ENCODE data around the gene ZNF583.

ZNF583 gene

DNA sequence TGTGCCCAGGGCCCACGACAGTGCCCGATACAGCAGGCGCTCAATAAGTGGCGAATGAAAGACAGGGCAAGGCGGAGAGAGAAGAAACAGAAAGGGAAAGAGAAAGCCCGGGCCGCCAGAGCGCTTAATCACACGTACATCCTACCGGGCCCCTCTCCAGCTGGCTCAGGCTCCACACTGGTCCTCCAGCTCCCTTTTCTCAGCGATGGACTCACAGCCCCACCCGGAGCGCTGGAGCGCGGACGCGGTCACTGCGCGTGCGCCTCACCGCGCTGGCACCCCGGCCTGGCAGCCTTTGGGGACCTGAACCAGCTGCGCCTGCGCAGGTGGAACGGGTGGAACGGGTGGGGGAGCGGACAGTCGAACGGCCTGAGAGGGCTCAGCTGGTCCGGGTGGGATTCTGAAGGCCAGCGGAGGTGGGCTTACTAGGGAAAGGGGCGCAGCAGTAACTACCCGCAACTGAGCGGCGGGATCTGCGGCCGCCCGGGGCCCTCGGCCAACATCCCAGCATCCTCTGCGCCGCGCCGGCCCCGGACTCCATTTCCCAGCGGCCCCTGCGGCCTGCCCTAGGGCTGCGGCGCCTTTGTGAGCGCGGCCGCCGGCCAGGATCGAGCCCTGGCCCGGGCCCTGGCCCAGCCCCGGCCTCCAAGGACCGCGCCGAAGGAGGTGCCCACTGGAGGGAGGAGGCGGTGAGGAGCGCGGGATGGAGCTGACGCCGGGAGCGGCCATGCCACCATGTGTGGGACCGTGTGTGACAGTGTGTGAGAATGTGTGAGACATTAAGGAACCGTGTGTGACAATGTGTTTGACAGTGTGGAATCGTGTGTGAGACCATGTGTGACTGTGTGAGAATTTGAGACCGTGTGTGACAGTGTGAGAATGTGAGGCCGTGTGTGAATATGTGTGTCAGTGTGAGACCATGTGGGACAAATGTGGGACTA is at the start of gene ZNF583:
Gene ZNF583 (plus strand): TSS at position 569 of the 941 bp plus-strand sequence. CDS start 2,783 bp downstream, outside the sequence.
- DNase-seq (ENCODE audit: low read depth) = peak; percentile 78

DNA sequence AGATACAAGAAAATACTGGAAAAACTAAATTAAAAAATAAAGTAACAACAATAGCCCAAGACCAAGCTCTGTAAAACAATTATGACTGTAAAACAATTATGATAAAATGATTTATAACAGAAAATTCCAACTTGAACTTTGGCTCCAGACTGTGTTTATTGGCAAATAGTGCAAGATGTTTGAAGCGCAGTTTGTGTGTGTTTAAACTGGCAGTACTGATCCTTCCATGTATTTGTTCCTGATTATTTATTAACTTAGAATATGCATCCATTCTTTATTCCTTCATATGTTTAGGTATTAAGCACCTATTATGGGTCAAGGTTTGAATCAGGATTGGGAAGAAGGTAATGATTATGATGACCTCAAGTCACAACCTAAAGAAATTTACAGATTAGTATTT is 48.6 kb upstream of the ZNF583 start:
- no peak for DNase-seq (ENCODE audit: low read depth)

DNA sequence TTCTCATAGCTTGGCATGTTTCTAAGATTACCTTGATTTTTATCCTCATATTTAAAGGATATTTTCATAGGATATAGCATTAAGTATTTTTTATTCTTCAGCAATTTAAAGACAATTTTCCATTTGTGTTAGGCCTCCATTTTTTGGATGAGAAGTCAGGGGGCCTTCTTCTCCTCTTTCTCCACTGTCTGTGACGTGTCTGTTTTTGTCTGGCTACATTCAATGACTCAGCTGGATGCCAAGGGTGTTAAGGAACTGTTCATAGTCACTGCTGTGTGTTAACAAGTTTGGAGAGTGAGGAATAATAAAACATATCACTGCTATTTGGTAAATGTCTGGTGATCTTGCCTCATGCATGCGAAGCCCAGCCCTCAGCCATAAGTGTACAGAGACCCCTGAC is 47.2 kb upstream of the ZNF583 start:
- DNase-seq (ENCODE audit: low read depth) = no peak

DNA sequence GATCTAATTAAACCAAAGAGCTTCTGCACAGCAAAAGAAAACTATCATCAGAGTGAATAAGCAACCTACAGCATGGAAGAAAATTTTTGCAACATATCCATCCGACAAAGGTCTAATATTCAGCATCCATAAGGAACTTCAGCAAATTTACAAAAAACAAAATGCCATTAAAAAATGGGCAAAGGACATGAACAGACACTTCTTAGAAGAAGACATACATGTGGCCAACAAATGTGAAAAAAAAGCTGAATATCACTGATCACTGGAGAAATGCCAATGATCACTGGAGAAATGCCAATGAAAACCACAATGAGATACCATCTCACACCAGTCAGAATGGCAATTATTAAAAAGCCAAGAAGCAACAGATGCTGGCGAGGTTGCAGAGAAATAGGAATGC is 43.3 kb upstream of the ZNF583 start:
- no peak for DNase-seq (ENCODE audit: low read depth)

DNA sequence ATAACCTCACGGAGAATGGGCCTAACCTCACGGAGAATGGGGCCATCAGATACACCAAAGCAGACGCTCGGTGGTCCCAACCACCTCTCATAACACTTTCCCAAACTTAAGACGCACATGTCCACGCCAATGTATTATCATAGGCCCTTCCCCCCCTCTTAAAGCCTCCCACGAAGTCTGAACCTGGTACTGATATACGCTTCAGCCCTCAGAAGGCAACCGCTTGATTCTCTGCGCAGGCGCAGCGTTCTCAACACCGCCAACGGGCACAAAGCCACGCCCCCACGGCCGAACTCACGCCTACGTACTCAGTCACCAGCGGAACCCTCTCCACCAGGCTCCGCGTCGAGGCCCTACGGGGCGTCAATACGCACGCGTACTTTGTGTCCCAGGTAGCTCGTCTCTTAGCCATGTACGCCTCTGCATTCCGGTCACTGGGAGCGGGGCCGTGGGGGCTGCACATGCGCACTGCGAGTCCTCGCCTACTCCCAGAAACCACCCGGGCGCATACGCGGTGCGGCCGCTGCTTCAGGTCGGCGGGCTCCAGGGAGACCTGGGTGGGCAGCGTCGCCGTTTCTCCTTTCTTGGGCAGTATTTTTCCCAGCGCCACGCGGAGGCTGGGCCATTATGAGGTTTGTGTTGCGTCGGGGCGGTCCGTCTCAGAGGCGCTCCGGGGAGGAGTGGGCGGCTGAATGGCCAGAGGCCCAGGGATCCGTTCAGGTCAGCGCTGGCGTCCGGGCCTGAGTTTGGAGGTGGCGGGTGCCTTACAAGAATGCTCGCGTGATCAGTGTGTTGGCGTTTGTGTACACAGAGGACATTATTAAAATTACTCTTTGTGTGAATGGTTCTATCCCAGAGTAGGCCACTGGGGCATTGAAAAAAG is 36.1 kb upstream of the ZNF583 start:
- peak; percentile 58 for DNase-seq (ENCODE audit: low read depth)

DNA sequence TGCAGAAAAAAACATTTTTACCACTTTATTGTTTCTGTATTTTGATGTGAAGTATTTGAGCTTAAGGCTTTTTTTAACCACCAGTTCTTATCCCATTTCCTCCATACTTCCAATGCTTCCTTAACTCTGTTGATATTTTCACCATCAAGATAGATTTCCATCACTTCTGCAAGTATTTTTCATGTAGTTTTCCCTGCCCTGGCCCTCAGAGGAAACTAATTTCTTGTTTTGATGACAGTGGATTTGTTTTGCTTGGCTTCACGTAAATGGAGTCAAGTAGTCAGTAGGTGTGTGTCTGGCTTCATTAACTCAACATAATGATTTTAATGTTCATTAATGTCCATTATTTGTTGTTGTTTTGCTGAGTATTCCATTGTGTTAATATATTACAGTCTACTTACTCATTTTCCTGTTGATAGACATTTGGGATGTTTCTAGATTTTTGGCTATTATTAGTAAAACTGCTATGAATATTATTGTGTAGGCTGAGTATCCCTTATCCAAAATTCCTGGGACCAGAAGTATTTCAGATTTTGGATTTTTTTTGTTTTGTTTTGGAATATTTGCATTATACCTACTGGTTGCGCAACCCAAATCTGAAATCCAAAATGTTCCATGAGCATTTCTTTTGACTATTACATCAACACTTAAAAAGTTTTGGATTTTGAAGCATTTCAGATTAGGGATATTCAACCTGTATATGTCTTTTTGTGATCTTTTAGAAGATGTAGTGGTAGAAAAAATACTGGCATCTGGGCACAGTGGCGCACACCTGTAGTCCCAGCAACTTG is 34.1 kb upstream of the ZNF583 start:
- DNase-seq (ENCODE audit: low read depth) = no peak

DNA sequence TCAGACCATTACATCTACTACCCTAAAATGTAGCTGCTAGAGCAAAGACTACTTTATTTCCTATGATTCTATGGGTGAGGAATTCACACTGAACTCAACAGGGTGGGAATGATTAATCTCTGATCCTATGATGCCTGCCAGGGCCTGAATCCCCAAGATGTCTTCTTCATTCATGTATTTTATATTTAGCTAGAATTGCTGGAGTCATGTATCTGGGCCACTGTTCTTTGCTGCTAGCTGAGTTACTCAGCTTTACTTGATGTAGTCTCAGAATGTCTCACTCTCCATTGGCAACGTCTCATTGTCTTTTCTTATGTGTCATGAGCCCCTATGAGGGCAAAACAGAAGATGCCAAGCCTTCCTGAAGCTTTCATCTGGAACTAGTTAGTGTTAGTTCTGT is 31.9 kb upstream of the ZNF583 start:
- no peak for DNase-seq (ENCODE audit: low read depth)

DNA sequence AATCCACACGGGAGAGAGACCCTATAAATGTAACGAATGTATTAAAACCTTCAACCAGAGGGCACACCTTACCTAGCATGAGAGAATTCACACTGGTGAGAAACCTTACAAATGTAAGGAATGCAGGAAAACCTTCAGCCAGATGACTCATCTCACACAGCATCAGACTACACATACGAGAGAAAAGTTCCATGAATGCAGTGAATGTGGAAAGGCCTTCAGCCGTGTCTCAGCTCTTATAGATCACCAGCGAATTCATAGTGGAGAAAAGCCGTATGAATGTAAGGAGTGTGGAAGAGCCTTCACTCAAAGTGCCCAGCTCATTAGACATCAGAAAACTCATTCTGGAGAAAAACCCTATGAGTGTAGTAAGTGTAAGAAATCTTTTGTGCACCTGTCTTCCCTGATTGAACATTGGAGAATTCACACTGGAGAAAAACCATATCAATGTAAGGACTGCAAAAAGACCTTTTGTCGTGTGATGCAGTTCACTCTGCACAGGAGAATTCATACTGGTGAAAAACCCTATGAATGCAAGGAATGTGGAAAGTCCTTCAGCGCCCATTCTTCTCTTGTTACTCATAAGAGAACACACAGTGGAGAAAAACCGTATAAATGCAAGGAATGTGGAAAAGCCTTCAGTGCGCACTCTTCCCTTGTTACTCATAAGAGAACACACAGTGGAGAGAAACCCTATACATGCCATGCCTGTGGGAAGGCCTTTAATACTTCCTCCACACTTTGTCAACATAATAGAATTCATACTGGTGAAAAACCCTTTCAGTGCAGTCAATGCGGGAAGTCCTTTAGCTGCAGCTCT is 26.8 kb upstream of the ZNF583 start:
- DNase-seq (ENCODE audit: low read depth) = no peak

DNA sequence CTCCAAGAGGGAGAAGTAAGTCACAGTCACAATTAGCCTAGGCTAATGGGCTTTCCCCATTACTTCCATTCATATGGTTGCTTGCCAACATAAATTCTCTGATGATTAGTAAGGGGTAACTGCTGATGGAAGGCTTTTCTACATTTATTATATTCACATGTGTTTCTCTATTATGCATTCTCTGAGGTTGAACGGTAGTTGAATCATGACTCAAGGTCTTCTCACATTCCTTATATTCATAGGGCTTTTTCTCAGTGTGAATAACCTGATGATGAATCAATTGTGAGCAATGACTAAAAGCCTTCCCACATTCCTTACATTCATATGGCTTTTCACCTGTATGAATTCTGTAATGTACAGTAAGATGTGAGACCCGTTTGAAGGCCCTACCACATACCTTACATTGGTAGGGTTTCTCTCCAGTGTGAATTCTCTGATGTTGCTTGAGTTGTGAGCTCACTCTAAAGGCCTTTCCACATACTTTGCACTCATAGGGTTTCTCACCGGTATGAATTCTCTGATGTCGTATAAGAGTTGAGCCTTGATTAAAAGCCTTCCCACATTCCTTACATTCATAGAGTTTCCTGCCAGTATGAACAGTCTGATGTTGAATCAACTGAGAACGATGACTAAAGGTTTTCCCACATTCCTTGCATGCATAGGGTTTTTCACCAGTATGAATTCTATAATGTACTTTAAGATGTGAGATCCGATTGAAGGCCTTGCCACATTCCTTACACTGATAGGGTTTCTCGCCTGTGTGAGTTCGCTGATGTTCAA is 20.1 kb upstream of the ZNF583 start:
- no peak for DNase-seq (ENCODE audit: low read depth)

DNA sequence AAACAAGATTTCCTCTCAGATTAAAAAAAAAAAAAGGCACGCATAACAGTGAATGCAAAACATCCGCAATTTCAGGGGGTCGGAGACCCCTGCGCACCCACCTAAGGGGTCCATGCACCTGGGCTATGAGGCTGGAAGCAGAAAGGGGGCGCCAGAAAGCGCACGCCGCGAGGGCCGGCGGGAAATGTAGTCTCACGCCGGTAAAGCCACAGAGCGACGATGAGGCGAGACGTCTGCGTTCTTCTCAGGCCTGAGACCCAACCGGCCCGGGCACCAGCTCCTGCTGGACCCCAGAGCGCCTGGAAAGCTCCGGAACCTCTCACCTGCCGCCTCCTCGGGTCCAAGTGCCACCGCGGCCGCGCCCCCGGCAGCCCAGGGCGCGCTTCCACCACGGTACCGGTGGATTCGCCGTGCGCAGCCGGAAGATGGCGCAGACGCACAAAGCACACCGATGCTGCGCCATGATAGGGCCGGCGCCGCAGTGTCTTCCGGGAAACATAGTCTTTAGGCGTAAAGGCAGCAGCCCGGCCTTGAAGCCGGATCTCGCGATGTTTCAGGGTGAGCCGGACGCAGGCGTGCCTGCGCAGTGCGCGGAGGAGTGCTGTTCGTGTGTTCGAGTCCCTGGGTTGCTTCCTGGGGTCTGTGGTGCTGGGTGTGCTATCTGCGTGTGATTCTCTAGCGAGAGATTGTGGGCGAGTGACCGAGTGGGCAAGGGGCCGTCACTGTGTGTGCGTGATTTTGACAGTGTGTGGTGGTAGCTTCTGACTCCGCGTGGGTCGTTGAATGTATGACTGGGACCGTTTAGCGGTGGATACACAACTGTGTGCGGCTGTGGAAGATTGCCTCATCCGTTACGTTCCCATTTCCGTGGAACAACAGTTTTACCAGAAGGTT is 10.8 kb upstream of the ZNF583 start, which contains the start of gene ZNF582:
Gene ZNF582 (minus strand): TSS at position 416 of the 894 bp plus-strand sequence. CDS start 1,782 bp downstream, outside the sequence.
- peak; percentile 82 for DNase-seq (ENCODE audit: low read depth)

DNA sequence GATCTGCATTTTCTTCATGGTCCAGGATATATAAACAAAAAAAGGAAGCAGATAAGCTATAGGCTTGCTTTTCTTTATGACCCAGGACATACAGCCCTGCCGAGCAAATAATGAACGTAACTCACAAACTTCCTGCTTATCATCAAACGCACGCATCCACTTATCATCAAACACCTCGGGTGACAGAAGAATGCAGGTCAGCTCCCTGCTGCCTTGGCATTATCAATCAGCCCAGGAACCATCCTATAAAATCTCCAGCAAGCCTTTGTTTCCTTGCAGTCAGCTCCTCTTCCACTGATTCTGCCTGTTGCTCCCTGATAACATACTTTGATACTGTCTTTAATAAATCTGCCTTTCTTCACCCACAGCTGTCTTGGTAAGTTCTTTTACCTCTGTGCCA is 5.3 kb upstream of the ZNF583 start:
- no peak for DNase-seq (ENCODE audit: low read depth)

DNA sequence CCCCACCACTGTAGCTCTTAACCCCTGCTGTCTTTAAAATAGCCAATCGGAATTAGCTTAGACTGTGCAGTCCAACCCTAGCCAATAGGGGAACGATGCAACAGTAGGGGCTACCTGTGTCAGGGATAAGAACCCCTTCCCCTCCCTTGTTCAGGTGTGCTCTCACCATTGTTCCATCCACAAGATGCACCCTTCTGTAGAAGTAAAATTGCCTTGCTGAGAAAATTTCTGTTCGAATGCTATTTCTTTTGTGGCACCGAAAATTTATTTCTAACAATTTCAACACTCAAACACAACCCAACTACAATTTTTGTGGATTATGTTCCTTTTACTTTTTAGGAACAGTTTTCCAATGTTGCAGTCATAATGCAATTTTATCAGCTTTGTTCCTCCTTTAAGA is 3.6 kb upstream of the ZNF583 start:
- DNase-seq (ENCODE audit: low read depth) = no peak

DNA sequence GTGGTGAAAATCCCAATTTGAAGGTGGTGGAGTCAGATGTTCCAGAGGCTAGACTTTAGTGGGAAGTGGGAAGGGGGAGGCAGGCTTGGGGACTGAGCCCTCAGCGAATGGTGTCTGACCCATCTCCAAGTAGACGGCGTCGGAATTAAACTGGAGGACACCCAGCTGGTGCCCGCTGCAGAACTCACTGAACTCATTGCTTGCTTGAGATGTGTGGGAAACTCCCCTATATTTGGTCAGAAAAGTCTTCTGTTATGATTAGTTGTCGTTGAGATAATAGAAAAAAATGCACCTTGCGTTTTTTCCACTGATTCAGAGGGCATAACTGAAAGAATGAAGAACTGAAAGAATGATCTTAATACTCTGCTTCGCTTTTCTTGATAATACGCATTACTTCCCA is 871 bp upstream of the ZNF583 start:
- DNase-seq (ENCODE audit: low read depth) = no peak

DNA sequence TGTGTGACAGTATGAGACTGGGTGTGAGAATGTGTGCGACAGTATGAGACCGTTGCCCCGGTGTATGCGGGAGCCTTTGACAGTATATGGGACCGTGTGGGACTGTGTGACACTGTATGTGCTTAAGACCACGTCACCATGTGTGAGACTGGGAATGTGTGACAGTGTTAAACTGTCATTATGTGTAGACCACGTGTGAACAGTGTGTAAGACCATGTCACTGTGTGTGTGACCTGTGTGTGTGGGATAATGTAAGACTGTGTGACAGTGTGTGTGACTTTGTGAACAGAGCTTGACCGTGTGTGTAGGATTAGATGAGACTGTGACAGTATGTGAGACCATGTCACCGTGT is 549 bp downstream of the ZNF583 start:
- DNase-seq (ENCODE audit: low read depth) = no peak

DNA sequence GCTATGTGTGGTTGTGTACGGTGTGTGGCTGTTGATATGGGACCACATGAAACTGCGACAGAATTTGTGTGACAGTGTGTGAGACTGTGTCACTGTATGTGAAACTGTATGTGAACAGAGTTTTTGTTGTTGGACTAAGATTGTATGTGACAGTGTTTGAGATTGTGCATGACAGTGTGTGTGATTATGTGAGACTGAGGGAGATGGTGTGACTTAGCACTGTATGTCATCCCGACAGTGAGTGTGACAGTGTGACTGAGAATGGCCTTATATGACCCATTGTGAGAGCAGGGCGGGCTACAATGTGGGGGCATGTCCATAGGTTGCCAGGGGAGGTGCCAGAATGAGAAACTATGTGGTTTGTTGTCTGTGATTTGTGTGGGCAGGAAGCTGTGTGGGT is 930 bp downstream of the ZNF583 start:
- no peak for DNase-seq (ENCODE audit: low read depth)

DNA sequence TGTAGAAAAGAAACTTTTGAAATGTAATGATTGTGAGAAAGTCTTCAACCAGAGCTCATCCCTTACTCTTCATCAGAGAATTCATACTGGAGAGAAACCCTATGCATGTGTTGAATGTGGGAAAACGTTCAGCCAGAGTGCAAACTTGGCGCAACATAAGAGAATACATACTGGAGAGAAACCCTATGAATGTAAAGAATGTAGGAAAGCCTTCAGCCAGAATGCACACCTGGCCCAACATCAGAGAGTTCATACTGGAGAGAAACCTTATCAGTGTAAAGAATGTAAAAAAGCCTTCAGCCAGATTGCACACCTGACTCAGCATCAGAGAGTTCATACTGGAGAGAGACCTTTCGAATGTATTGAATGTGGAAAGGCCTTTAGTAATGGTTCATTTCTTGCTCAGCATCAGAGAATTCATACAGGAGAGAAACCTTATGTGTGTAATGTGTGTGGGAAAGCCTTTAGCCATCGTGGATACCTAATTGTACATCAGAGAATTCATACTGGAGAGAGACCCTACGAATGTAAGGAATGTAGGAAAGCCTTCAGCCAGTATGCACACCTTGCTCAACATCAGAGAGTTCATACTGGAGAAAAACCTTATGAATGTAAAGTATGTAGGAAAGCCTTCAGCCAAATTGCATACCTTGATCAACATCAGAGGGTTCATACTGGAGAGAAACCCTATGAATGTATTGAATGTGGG is 19.3 kb downstream of the ZNF583 start:
- DNase-seq (ENCODE audit: low read depth) = no peak

DNA sequence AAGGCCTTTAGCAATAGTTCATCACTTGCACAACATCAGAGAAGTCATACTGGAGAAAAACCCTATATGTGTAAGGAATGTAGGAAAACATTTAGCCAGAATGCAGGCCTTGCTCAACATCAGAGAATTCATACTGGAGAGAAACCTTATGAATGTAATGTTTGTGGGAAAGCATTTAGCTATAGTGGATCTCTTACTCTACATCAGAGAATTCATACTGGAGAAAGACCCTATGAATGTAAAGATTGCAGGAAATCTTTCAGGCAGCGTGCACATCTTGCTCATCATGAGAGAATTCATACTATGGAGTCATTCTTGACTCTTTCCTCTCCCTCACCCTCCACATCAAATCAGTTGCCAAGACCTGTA is 19.8 kb downstream of the ZNF583 start:
- no peak for DNase-seq (ENCODE audit: low read depth)

DNA sequence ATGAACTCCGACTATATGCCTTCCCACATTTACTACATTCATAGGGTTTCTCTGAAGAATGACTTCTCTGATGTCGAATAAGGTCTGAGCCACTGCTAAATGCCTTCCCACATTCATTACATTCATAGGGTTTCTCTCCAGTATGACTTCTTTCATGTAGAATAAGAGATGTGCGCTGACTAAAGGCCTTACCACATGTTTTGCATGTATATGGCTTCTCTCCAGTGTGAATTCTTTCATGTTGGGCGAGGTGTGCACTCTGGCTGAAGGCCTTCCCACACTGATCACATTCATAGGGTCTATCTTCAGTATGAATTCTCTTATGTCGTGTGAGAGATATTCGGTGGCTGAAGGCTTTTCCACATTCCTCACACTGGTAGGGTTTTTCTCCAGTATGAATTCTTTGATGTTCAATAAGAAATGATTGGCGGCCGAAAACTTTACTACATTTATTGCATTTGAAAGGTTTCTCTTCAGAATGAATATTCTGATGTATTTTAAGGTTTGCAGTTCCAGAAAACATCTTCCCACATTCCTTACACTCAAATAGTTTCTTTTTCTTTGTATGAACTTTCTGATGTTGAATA is 37.2 kb downstream of the ZNF583 start:
- no peak for DNase-seq (ENCODE audit: low read depth)

Data from stimulated activated CD8-positive, alpha-beta memory T cell treated with anti-CD3 and anti-CD28 coated beads, Interleukin-15, amount 100 ng/mL, for 1 hour (primary cell).